NCI-H82 treated with DMSO at 0.1 percent for 48 hours (cell line): Measurements from ENCODE around the gene EIF4H.
"Not testable (repeated sequence)": the region's sequence is repeated elsewhere in the genome, so short reads cannot be mapped to it uniquely, and the experiment has no call there.

Experiments used
- DNase-seq: peaks from one replicate; lab custom pipeline; 2025; ENCODE audit not compliant: unreplicated experiment; lab: John Stamatoyannopoulos, UW

EIF4H gene

GRCh38 chr7:74173866-74174605 is at the start of gene EIF4H:
Gene EIF4H, plus strand, starts transcription at chr7:74174356. Its CDS starts 28 bp downstream, at chr7:74174384.
- peak; percentile 20 for DNase-seq

DNA sequence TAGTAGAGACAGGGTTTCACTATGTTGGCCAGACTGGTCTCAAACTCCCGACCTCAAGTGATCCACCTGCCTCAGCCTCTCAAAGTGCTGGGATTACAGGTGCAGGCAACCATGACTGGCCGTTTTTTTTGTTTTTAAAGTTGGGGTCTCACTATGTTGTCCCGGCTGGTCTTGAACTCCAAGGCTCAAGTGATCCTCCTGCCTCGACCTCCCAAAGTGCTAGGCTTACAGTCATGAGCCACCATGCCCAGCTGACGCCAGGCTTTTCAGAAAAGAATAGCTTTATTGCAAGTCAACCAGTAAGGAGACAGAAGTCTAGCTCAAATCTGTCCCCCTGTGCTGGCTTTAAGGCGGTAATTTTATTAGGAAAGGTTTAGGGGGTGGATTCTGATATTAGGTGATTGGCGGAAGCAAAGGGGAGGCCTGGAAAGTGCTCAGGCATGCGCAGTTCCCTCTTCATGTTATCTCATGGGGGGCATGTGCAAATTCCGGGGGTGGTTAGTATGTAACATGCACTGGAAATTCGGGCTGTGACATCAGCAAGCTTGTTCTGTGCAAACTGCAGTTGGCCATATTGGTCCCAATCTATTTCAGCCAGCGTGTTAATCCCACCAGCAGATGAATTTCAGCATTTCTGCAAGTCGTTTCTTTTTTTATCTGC is 47.8 kb upstream of the EIF4H start:
- DNase-seq, result no peak

GRCh38 chr7:74129887-74130286 is 44.3 kb upstream of the EIF4H start:
- no peak for DNase-seq

DNA sequence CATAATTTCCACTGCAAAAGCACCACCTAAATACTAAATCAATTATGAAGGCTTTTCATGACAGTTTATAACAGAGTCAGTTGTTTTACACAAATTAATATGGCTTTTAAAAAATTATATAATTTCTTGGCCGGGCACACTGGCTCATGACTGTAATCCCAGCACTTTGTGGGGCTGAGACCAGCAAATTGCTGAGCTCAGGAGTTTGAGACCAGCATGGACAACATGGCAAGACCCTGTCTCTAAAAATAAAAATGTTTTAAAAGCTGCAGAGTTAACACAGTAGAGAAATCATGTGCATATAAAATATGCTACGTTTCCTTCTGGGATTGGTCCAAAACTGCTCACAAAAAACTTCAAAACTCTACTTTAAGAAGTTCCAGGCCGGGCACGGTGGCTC is 43.6 kb upstream of the EIF4H start:
- DNase-seq, result no peak

DNA sequence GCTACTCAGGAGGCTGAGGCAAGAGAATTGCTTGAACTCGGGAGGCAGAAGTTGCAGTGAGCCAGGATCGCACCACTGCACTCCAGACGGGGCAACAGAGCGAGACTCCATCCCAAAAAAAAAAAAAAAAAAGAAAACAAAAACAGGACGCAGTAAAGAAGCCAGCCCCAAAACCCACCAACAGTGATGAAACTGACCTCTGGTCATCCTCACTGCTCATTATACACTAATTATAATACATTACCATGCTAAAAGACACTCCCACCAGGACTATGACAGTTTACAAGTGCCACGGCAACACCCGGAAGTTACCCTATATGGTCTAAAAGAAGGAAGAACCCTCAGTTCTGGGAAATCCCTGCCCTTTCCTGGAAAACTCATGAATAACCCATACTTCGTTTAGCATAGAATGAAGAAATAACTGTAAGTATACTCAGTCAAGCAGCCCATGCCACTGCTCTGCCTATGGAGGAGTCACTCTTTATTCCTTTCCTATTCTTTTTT is 40.0 kb upstream of the EIF4H start:
- DNase-seq, result no peak

DNA sequence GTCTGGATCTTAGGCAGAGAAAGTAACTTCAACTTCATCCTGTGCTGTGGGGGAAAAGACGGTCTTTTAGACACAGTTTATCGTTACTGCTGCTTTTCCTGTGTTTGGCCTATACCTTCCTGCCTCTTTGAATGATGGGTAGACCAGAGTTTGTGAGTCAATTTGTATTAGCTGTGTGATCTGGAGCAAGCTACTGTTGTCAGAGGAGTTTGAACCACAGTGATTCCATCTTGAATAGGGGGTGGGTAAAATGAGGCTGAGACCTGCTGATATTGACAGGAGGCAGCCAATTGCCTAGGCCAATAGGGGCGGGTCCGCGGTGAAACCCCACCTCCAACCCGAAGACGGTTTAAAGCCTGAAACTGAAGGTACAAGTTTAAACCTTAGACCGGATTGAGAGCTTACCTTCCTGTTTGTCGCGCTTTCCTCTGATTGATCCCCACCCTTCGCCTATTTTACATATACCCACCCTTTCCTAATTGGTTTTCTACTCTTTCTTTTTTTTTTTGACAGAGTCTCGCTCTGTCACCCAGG is 35.8 kb upstream of the EIF4H start:
- no peak for DNase-seq

GRCh38 chr7:74138945-74139843 is 35.0 kb upstream of the EIF4H start:
- DNase-seq, result no peak

GRCh38 chr7:74141705-74142104 is 32.5 kb upstream of the EIF4H start:
- no peak for DNase-seq

- no peak for DNase-seq
Observed at GRCh38 chr7:74143383-74143782, 30.8 kb upstream of the EIF4H start.

GRCh38 chr7:74148491-74148890 is 25.7 kb upstream of the EIF4H start:
- no peak for DNase-seq

- DNase-seq, result no peak
Observed at GRCh38 chr7:74149071-74149470, 25.1 kb upstream of the EIF4H start.

GRCh38 chr7:74149603-74150002 is 24.6 kb upstream of the EIF4H start:
- no peak for DNase-seq

- DNase-seq, result no peak
Observed at GRCh38 chr7:74153736-74154135, 20.4 kb upstream of the EIF4H start.

DNA sequence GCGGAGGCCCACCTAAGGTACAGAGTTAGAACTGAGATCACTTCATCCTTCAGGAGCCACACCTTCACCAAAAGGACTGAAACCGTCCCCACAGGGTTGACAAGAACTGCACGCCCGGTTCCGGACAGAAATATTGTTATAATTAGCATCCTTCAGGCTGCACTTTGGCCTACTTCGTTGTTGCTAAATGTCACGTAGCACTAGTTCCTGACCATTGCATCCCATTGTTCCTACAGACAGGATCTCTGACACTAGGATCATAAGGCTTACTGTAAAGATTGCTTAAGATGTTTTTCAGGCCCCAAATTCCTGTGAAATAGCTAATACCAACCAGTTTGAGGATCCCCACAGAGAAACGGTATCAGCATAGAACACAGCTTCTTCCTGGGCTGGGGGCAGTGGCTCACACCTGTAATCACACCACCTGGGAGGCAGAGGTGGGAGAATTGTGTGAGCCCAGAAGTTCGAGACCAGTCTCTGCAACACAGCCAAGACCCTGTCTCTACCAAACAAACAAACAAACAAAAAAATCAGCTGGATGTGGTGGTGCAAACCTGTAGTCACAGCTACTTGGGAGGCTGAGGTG is 18.3 kb upstream of the EIF4H start:
- no peak for DNase-seq

GRCh38 chr7:74157605-74158004 is 16.6 kb upstream of the EIF4H start:
- DNase-seq, result no peak

DNA sequence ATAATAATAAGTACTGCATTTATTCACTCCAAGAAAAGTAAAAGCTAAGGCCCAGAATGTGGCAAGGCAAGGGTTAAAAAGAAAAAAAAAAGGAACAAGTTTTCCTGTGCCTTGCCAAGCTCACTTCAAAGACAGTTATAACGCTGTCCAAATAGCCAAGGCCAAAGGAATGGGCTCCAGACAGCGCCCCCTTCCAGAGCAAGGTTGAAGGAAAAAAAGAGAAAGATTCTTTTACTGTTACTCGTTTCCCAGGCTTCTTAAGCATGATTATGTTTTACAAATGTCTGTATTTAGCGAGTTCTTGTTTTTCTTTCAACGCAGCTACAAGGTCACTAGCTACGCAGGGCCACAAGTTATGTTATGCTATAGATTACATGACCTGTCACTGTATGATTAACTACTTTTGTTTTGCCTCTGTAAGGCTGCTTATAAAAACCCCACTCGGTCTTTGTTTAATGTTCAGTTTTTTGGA is 9.1 kb upstream of the EIF4H start:
- no peak for DNase-seq

DNA sequence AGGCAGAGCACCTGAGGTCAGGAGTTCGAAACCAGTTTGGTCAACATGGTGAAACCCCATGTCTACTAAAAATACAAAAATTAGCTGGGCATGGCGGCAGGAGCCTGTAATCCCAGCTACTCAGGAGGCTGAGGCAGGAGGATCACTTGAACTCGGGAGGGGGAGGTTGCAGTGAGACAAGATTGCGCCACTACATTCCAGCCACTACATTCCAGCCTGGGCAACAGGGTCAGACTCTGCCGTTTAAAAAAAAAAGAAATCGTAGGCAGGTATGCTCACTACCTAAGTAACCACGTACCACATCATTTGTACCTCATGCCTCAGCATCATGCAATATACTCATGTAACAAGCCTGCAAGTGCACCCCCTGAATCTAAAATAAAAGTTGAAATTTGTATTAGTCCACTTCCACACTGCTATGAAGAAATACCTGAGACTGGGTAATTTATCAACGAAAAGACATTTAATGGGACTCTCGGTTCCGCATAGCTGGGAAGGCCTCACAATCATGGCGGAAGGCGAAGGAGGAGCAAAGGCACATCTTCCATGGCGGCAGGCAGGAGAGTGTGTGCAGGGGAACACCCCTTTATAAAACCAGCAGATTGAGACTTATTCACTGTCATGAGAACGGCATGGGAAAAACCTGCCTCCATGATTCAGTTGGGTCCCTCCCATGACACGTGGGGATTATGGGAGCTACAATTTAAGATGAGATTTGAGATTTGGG is 8.1 kb upstream of the EIF4H start:
- no peak for DNase-seq

DNA sequence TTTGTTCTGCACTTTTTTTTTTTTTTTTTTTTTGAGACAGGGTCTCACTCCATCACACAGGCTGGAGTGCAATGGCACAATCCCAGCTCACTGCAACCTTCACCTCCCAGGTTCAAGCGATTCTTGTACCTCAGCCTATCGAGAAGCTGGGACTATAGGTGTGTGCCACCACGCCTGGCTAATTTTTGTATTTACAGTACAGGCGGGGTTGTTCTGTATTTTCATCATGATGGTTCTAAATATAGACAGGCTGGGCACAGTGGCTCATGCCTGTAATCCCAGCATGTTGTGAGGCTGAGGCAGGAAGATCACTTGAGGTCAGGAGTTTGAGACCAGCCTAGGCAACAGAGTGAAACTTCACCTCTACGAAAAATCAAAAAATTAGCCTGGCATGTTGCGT is 6.8 kb upstream of the EIF4H start:
- not testable (repeated sequence) for DNase-seq

DNA sequence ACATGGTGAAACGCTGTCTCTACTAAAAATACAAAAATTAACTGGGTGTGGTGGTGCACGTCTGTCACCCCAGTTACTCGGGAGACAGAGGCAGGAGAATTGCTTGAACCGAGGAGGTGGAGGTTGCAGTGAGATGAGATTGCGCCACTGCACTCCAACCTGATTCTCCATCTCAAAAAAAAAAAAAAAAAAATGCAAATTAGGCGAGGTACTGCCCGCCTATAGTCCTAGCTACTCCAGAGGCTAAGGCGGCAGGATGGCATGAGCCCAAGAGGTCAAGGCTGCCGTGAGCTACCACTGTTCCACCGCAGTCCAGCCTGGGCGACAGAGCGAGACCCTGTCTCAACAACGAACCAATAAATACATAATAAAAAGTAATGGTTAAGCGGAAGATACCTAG is 1.1 kb upstream of the EIF4H start:
- no peak for DNase-seq

- DNase-seq, result no peak
Observed at GRCh38 chr7:74173491-74173865, 678 bp upstream of the EIF4H start.
